Lung (tissue), 12 donors: ENCODE measurements around the gene SAG. TPM values are rescaled to one million over a fixed set of nuclear protein-coding genes. Genes with fewer than 3 reads are reported as not detected.
"Not testable (repeated sequence)": the region's sequence is repeated elsewhere in the genome, so short reads cannot be mapped to it uniquely, and the experiment has no call there.

Experiments
- ATAC-seq: fragments of 200-7000 bp; cut with Tn5 transposase; one replicate; pipeline ENCODE4 v1.9.1; 2020; ENCODE audit warnings: moderate number of reproducible peaks; ENCODE audit not compliant: insufficient read depth, low FRiP score
- DNase-seq, 3 donors: peaks; one replicate each; pipeline ENCODE4 v3.0.0-alpha.2; 2013 to 2017
- H3K27ac ChIP-seq, 2 donors: one replicate each; pipeline ENCODE4 v1.5.1; 2013; ENCODE audit warnings: mild to moderate bottlenecking in 2 of 2, moderate library complexity in 2 of 2, control low read depth in 1 of 2, inconsistent platforms in 1 of 2, low read depth in 1 of 2, low read length in 1 of 2
- H3K27me3 ChIP-seq, 3 donors: one replicate each; pipeline ENCODE4 v1.5.1; 2013; ENCODE audit warnings: low read length in 2 of 3; ENCODE audit not compliant: control insufficient read depth in 3 of 3, insufficient read depth in 3 of 3
- H3K36me3 ChIP-seq, 4 donors: one replicate each; pipeline ENCODE4 v1.5.1; 2013; ENCODE audit warnings: low read length in 4 of 4, mild to moderate bottlenecking in 1 of 4, moderate library complexity in 1 of 4; ENCODE audit not compliant: control insufficient read depth in 4 of 4, insufficient read depth in 4 of 4
- H3K4me1 ChIP-seq, 5 donors: one replicate each; pipeline ENCODE4 v1.5.1; 2013; ENCODE audit warnings: low read length in 5 of 5, mild to moderate bottlenecking in 2 of 5, moderate library complexity in 1 of 5; ENCODE audit not compliant: control insufficient read depth in 5 of 5, insufficient read depth in 5 of 5
- H3K4me3 ChIP-seq: one replicate; pipeline ENCODE4 v1.5.1; 2013; ENCODE audit warnings: mild to moderate bottlenecking, control low read depth, moderate library complexity
- H3K9ac ChIP-seq, 2 donors: one replicate each; pipeline ENCODE4 v1.5.1; 2013; ENCODE audit warnings: low read length in 2 of 2, control low read depth in 1 of 2; ENCODE audit not compliant: insufficient read depth in 1 of 2
- H3K9me3 ChIP-seq, 4 donors: one replicate each; pipeline ENCODE4 v1.5.1; 2013; ENCODE audit warnings: low read length in 3 of 4, mild to moderate bottlenecking in 1 of 4, moderate library complexity in 1 of 4; ENCODE audit not compliant: control insufficient read depth in 4 of 4, insufficient read depth in 3 of 4
- CTCF ChIP-seq: IDR thresholded peaks from 2 replicates; pipeline ENCODE4 v1.5.1; 2012; ENCODE audit warnings: mild to moderate bottlenecking; ENCODE audit errors: control extremely low read depth, extremely low read depth
- WGBS, 2 donors: extraction: QIAGEN DNeasy Blood & Tissue Kit; methylation state at CpG; one replicate each; pipeline ENCODE4 v1.1.7; 2013; 5-methylcytosine and 5-hydroxymethylcytosine counted together
- polyA plus RNA-seq, 2 donors: library from polyadenylated mRNA; stranded (reverse); fragments of 200-250 nt; gene quantifications; one replicate each; pipeline ENCODE4 v1.2.1, GENCODE V29; 2013
- total RNA-seq, 2 donors: library from RNA; depleted of rRNA in 1 of 2; stranded (reverse); fragments of >200 nt in 1 of 2; gene quantifications; one replicate each; pipeline ENCODE4 v1.2.1, GENCODE V29; 2014 to 2021
- donor health status: control.
- donor health status: control.
- donor health status: Bipolar disorder and iron deficiency.
- donor health status: healthy.
- donor health status: DM: yes; HTN: yes; CAD: no.

Gene SAG
- total and polyA plus RNA-seq, 4 donors: 0.03 to 0.46 (median 0.22) TPM; not detected in 1

GRCh38 chr2:233372855-233373254 is 65.2 kb downstream of the SAG start:
- no peak for TF ChIP-seq CTCF
- peaks cover 0 to 5% (median 0%) of the 10 kb centered on the region in 5 donors for H3K4me1 ChIP-seq
- no peak for DNase-seq

GRCh38 chr2:233373316-233373715 is 65.7 kb downstream of the SAG start:
- 88 to 90% methylated on average over 5 of the region's 5 CpGs for WGBS, 2 donors
- Histone ChIP-seq H3K36me3 (no peaks in the 10 kb centered on the region), H3K9ac (no peak overlapping the region), H3K4me3 (no peak overlapping the region), H3K27ac (no peak overlapping the region), H3K27me3 (no peaks in the 10 kb centered on the region), H3K4me1 (peaks cover 0 to 5% (median 0%) of the 10 kb centered on the region in 5 donors), H3K9me3 (no peaks in the 10 kb centered on the region)
- no peak for ATAC-seq
- no peak for DNase-seq
- TF ChIP-seq CTCF: no peak

More at GRCh38 chr2:233372855-233373254, 65.2 kb downstream of the SAG start:
- Histone ChIP-seq H3K4me3 (no peak overlapping the region), H3K27me3 (no peaks in the 10 kb centered on the region), H3K9ac (no peak overlapping the region), H3K27ac (no peak overlapping the region), H3K36me3 (no peaks in the 10 kb centered on the region), H3K9me3 (no peaks in the 10 kb centered on the region)
- WGBS, 2 donors: 93 to 98% methylated on average over 8 of the region's 8 CpGs
- ATAC-seq: no peak

- not testable (repeated sequence) for H3K27me3 ChIP-seq, DNase-seq, H3K9me3 ChIP-seq, H3K36me3 ChIP-seq, H3K4me1 ChIP-seq, H3K27ac ChIP-seq, H3K9ac ChIP-seq, ATAC-seq, H3K4me3 ChIP-seq
- WGBS, 2 donors: 76 to 87% methylated on average over 11 of the region's 11 CpGs
These were observed 67.2 kb downstream of the SAG start for GRCh38 chr2:233374776-233375175.

- Histone ChIP-seq H3K9ac (peak overlapping the region in 1 of 2 donors; percentile 9), H3K4me3 (no peak overlapping the region), H3K9me3 (no peaks in the 10 kb centered on the region), H3K27ac (peak overlapping the region in 1 of 2 donors; percentile 69), H3K36me3 (no peaks in the 10 kb centered on the region), H3K4me1 (peaks cover 0 to 7% (median 0%) of the 10 kb centered on the region in 5 donors), H3K27me3 (no peaks in the 10 kb centered on the region)
- DNase-seq (no peak), ATAC-seq (peak; percentile 75)
- no peak for TF ChIP-seq CTCF
- WGBS, 2 donors: 61 to 66% methylated on average over 10 of the region's 10 CpGs
These were observed 68.1 kb downstream of the SAG start for GRCh38 chr2:233375490-233376314.
